GM23338 (cell line): ENCODE results near the gene PITPNC1. TPM values are rescaled to one million over a fixed set of nuclear protein-coding genes. Genes with fewer than 3 reads are reported as not detected.

ENCODE experiments used
- ATAC-seq: fragments of 200-7000 bp; cut with Tn5 transposase; 3 replicates; pipeline ENCODE4 v1.9.1; 2020
- DNase-seq: peaks from one replicate; pipeline ENCODE4 v3.0.0-alpha.2; 2015; ENCODE audit warnings: low spot score
- H2AFZ ChIP-seq: fragments of 200-600 bp; sonication (generic); 2 replicates; pipeline ENCODE4 v1.8.0; 2016; ENCODE audit warnings: antibody characterized with exemption, mild to moderate bottlenecking, moderate library complexity
- H3F3A ChIP-seq: fragments of 200-600 bp; sonication (generic); replicated peaks from 2 replicates; pipeline ENCODE4 v1.8.0; 2017; ENCODE audit warnings: antibody characterized with exemption, mixed run types, low read depth
- H3K27ac ChIP-seq: fragments of 200-600 bp; sonication (generic); 2 replicates; pipeline ENCODE4 v1.6.1; 2016; ENCODE audit warnings: low read depth
- H3K27me3 ChIP-seq: fragments of 200-600 bp; sonication (generic); 2 replicates; pipeline ENCODE4 v1.8.0; 2016; ENCODE audit warnings: mild to moderate bottlenecking, mixed run types, moderate library complexity; ENCODE audit not compliant: insufficient read depth
- H3K36me3 ChIP-seq: fragments of 200-600 bp; sonication (generic); 2 replicates; pipeline ENCODE4 v1.8.0; 2016; ENCODE audit warnings: mild to moderate bottlenecking; ENCODE audit not compliant: insufficient read depth
- H3K4me1 ChIP-seq: fragments of 200-600 bp; sonication (generic); 2 replicates; pipeline ENCODE4 v1.8.0; 2016; ENCODE audit warnings: mild to moderate bottlenecking, moderate library complexity; ENCODE audit not compliant: insufficient read depth
- H3K4me2 ChIP-seq: fragments of 200-600 bp; sonication (generic); 2 replicates; pipeline ENCODE4 v1.7.1; 2017; ENCODE audit warnings: mixed run types
- H3K4me3 ChIP-seq: fragments of 200-600 bp; sonication (generic); 2 replicates; pipeline ENCODE4 v1.6.1; 2016; ENCODE audit warnings: mixed run types
- H3K79me2 ChIP-seq: fragments of 200-600 bp; sonication (generic); replicated peaks from 2 replicates; pipeline ENCODE4 v1.8.0; 2017; ENCODE audit warnings: mild to moderate bottlenecking; ENCODE audit not compliant: insufficient read depth
- H3K9me2 ChIP-seq: fragments of 200-600 bp; sonication (generic); 2 replicates; pipeline ENCODE4 v1.8.0; 2017; ENCODE audit not compliant: insufficient read depth
- H4K20me1 ChIP-seq: fragments of 200-600 bp; sonication (generic); replicated peaks from 2 replicates; pipeline ENCODE4 v1.8.0; 2017; ENCODE audit warnings: mild to moderate bottlenecking; ENCODE audit not compliant: insufficient read depth
- H3K27ac Mint-ChIP-seq: 2 replicates; pipeline ENCODE4 v1.8.0; 2020; ENCODE audit warnings: inconsistent platforms, mild to moderate bottlenecking, moderate library complexity, mixed read lengths
- H3K27me3 Mint-ChIP-seq: 3 replicates; pipeline ENCODE4 v1.8.0; 2022; ENCODE audit warnings: low read depth, mild to moderate bottlenecking, moderate library complexity, mixed read lengths, inconsistent platforms; ENCODE audit not compliant: insufficient read depth, poor library complexity
- H3K36me3 Mint-ChIP-seq: 3 replicates; pipeline ENCODE4 v1.8.0; 2021; ENCODE audit warnings: low read depth, mild to moderate bottlenecking, inconsistent platforms, moderate library complexity, mixed read lengths
- H3K4me1 Mint-ChIP-seq: 3 replicates; pipeline ENCODE4 v1.8.0; 2020; ENCODE audit warnings: mild to moderate bottlenecking, inconsistent platforms, mixed read lengths
- H3K4me3 Mint-ChIP-seq: 3 replicates; pipeline ENCODE4 v1.8.0; 2021; ENCODE audit warnings: moderate library complexity, mild to moderate bottlenecking, inconsistent platforms, mixed read lengths
- H3K9me3 Mint-ChIP-seq: 3 replicates; pipeline ENCODE4 v1.8.0; 2020; ENCODE audit warnings: moderate library complexity, mild to moderate bottlenecking, inconsistent platforms, mixed read lengths
- CTCF ChIP-seq, 2 experiments: fragments of 200-600 bp in 1 of 2; sonication (generic) in 1 of 2; conservative IDR thresholded peaks; 2 replicates each; pipeline versions ENCODE4 v1.5.1 to v1.6.1; 2016 to 2017; ENCODE audit warnings: antibody characterized with exemption in 2 of 2, low read depth in 2 of 2, mild to moderate bottlenecking in 2 of 2, moderate library complexity in 1 of 2
- ETS1 ChIP-seq: IDR thresholded peaks from 2 replicates; pipeline ENCODE4 v1.6.1; 2016; ENCODE audit warnings: antibody characterized with exemption
- EZH2phosphoT487 ChIP-seq: fragments of 200-600 bp; sonication (generic); IDR thresholded peaks from one replicate; pipeline ENCODE4 v1.8.1; 2018; ENCODE audit warnings: antibody characterized with exemption; ENCODE audit not compliant: unreplicated experiment
- NANOG ChIP-seq: IDR thresholded peaks from 2 replicates; pipeline ENCODE4 v1.6.1; 2016; ENCODE audit warnings: antibody characterized with exemption, borderline replicate concordance
- REST ChIP-seq: IDR thresholded peaks from one replicate; pipeline ENCODE4 v1.6.1; 2018; ENCODE audit warnings: antibody characterized with exemption; ENCODE audit not compliant: unreplicated experiment
- ZNF114 ChIP-seq: fragments of 250-450 bp; sonication (Bioruptor Pico); IDR thresholded peaks from 2 replicates; pipeline ENCODE4 v1.5.0; 2020; ENCODE audit warnings: mild to moderate bottlenecking, moderate library complexity
- ZNF462 ChIP-seq: fragments of 250-450 bp; sonication (Bioruptor Pico); IDR thresholded peaks from 2 replicates; pipeline ENCODE4 v1.5.0; 2020; ENCODE audit warnings: mild to moderate bottlenecking, moderate library complexity
- polyA plus RNA-seq: library from polyadenylated mRNA; unstranded; fragments of >200 nt; fragmentation: Nextera tagmentation; extraction: Ambion mirVana; gene quantifications from 2 replicates; pipeline ENCODE4 v1.2.1, GENCODE V29; 2016
- total RNA-seq: library from RNA; depleted of rRNA; stranded (reverse); fragments of >200 nt; shearing (Covaris generic); gene quantifications from 2 replicates; pipeline ENCODE4 v1.2.3, GENCODE V29; 2014

Gene PITPNC1
- total and polyA plus RNA-seq, 2 experiments from 2014 or later, result 23.0 to 32.6 TPM

GRCh38 chr17:67399676-67400075 is 22.6 kb downstream of the PITPNC1 start (continued):
- TF ChIP-seq REST (no peak), EZH2phosphoT487 (no peak), NANOG (no peak), ZNF114 (no peak)

GRCh38 chr17:67400193-67400592 is 23.1 kb downstream of the PITPNC1 start:
- Mint-ChIP-seq H3K4me3 (no peak overlapping the region), H3K36me3 (peaks cover 22% of the 10 kb centered on the region), H3K27me3 (peaks cover 5% of the 10 kb centered on the region), H3K4me1 (peaks cover 38% of the 10 kb centered on the region), H3K9me3 (no peaks in the 10 kb centered on the region), H3K27ac (no peak overlapping the region)
- Histone ChIP-seq H3K4me2 (no peak overlapping the region), H3K27ac (no peak overlapping the region; the same call in 1 of the 2 replicates), H3K4me1 (peaks cover 32% of the 10 kb centered on the region), H2AFZ (no peak overlapping the region), H4K20me1 (peaks cover 19% of the 10 kb centered on the region), H3K36me3 (no peaks in the 10 kb centered on the region), H3F3A (no peaks in the 10 kb centered on the region), H3K79me2 (peaks cover 100% of the 10 kb centered on the region), H3K27me3 (no peaks in the 10 kb centered on the region), H3K4me3 (no peak overlapping the region), H3K9me2 (no peaks in the 10 kb centered on the region)
- DNase-seq (no peak), ATAC-seq (no peak)
- TF ChIP-seq CTCF (conservative IDR thresholded peaks at IDR 0.05; ENCODE audit: low read depth in 2 of 2) (no peak), EZH2phosphoT487 (no peak), ETS1 (no peak), ZNF462 (CRISPR knock-in tag) (no peak)
